CD4-positive, alpha-beta T cell (primary cell): ENCODE data around the gene FIBCD1. TPM values are rescaled to one million over a fixed set of nuclear protein-coding genes. Genes with fewer than 3 reads are reported as not detected.

Source experiments
- ATAC-seq: fragments of 200-7000 bp; cut with Tn5 transposase; one replicate; pipeline ENCODE4 v1.10.0; 2022; ENCODE audit warnings: mild to moderate bottlenecking; ENCODE audit not compliant: poor library complexity
- CTCF ChIA-PET: fragments of 350-600 bp; sonication (Branson Sonifier 250); formaldehyde crosslinking; loops from one replicate; lab custom pipeline; 2021; ENCODE audit warnings: antibody characterized with exemption, inconsistent platforms; lab: Charles Lee
- POLR2A ChIA-PET: fragments of 350-600 bp; sonication (Branson Sonifier 250); formaldehyde crosslinking; loops from one replicate; lab custom pipeline; 2021; ENCODE audit warnings: antibody characterized with exemption, inconsistent platforms; lab: Charles Lee
- DNase-seq, 14 experiments: peaks; one replicate each; pipeline ENCODE4 v3.0.0-alpha.2; 2013 to 2020; ENCODE audit warnings: mixed read lengths in 2 of 14
- H3K27ac ChIP-seq, 2 donors: one replicate each; pipeline versions ENCODE4 v1.5.1 to v1.7.0; 2013; ENCODE audit warnings: low read length in 2 of 2, low read depth in 1 of 2, mild to moderate bottlenecking in 1 of 2
- H3K27me3 ChIP-seq, 2 experiments: 1 replicate in 1 of 2; 2 replicates in 1 of 2; pipeline versions ENCODE4 v1.6.1 to v1.7.0; 2013; ENCODE audit warnings: low read length in 2 of 2, control low read depth in 1 of 2, mild to moderate bottlenecking in 1 of 2, moderate library complexity in 1 of 2; ENCODE audit not compliant: insufficient read depth in 2 of 2, control insufficient read depth in 1 of 2
- H3K36me3 ChIP-seq: one replicate; pipeline ENCODE4 v1.6.1; 2013; ENCODE audit warnings: low read length, control low read depth; ENCODE audit not compliant: insufficient read depth
- H3K4me1 ChIP-seq: one replicate; pipeline ENCODE4 v1.6.1; 2013; ENCODE audit warnings: low read length, control low read depth; ENCODE audit not compliant: insufficient read depth
- H3K4me3 ChIP-seq: one replicate; pipeline ENCODE4 v1.5.1; 2013; ENCODE audit warnings: mild to moderate bottlenecking, low read length, moderate library complexity
- H3K9me3 ChIP-seq, 2 experiments: 1 replicate in 1 of 2; 2 replicates in 1 of 2; pipeline versions ENCODE4 v1.6.1 to v1.7.0; 2013; ENCODE audit warnings: low read length in 2 of 2, mild to moderate bottlenecking in 2 of 2, control low read depth in 1 of 2, moderate library complexity in 1 of 2; ENCODE audit not compliant: control insufficient read depth in 1 of 2, insufficient read depth in 1 of 2
- H3K27ac Mint-ChIP-seq: one replicate; pipeline ENCODE4 v1.8.0; 2020; ENCODE audit warnings: mixed read lengths
- H3K27me3 Mint-ChIP-seq: one replicate; pipeline ENCODE4 v1.8.0; 2021; ENCODE audit warnings: mixed read lengths
- H3K36me3 Mint-ChIP-seq: one replicate; pipeline ENCODE4 v1.8.0; 2021; ENCODE audit warnings: low read depth, mixed read lengths
- H3K4me1 Mint-ChIP-seq: one replicate; pipeline ENCODE4 v1.8.0; 2021; ENCODE audit warnings: low read depth, mixed read lengths
- H3K4me3 Mint-ChIP-seq: one replicate; pipeline ENCODE4 v1.8.0; 2020; ENCODE audit warnings: mild to moderate bottlenecking, mixed read lengths
- H3K9me3 Mint-ChIP-seq: one replicate; pipeline ENCODE4 v1.8.0; 2020; ENCODE audit warnings: mixed read lengths
- intact Hi-C, 2 experiments: fragments of 100-400 bp; cut with DNase I in 1 of 2; cut with micrococcal nuclease in 1 of 2; formaldehyde crosslinking; loops; one replicate each; pipeline versions ENCODE4 v1.15.1 to v1.9.0; 2023 to 2025; cut with DNase I, micrococcal nuclease
- total RNA-seq, 174 experiments: library from RNA in 2 of 174; stranded (reverse) in 2 of 174; gene quantifications; one replicate each; pipeline ENCODE4 v1.2.3 and lab custom pipeline; 2021 to 2026
- TF ChIP-seq, protein P1 (sequence below): fragments of 200-600 bp; IDR thresholded peaks from one replicate; pipeline ENCODE4 v1.8.0; 2022; ENCODE audit warnings: antibody characterized with exemption, mild to moderate bottlenecking

Gene FIBCD1
- total RNA-seq, 2 experiments from 2014 or later = not detected

- Mint-ChIP-seq H3K4me1 (no peaks in the 10 kb centered on the region), H3K36me3 (no peaks in the 10 kb centered on the region), H3K27me3 (peaks cover 3% of the 10 kb centered on the region), H3K9me3 (no peaks in the 10 kb centered on the region), H3K27ac (no peak overlapping the region), H3K4me3 (no peak overlapping the region)
- POLR2A ChIA-PET = no interaction called here
- Histone ChIP-seq H3K9me3 (peaks cover 0 to 6% of the 10 kb centered on the region in 2 experiments), H3K27ac (no peak overlapping the region), H3K36me3 (no peaks in the 10 kb centered on the region), H3K27me3 (peaks cover 0 to 7% of the 10 kb centered on the region in 2 experiments), H3K4me1 (no peaks in the 10 kb centered on the region), H3K4me3 (no peak overlapping the region)
- TF ChIP-seq, protein P1, sequence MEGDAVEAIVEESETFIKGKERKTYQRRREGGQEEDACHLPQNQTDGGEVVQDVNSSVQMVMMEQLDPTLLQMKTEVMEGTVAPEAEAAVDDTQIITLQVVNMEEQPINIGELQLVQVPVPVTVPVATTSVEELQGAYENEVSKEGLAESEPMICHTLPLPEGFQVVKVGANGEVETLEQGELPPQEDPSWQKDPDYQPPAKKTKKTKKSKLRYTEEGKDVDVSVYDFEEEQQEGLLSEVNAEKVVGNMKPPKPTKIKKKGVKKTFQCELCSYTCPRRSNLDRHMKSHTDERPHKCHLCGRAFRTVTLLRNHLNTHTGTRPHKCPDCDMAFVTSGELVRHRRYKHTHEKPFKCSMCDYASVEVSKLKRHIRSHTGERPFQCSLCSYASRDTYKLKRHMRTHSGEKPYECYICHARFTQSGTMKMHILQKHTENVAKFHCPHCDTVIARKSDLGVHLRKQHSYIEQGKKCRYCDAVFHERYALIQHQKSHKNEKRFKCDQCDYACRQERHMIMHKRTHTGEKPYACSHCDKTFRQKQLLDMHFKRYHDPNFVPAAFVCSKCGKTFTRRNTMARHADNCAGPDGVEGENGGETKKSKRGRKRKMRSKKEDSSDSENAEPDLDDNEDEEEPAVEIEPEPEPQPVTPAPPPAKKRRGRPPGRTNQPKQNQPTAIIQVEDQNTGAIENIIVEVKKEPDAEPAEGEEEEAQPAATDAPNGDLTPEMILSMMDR = no peak
- no peak for ATAC-seq
- intact Hi-C loops = no loop called here
- DNase-seq = no peak
- CTCF ChIA-PET = no interaction called here
These were observed 35.6 kb downstream of the FIBCD1 start for GRCh38 chr9:130903194-130904069.

DNA sequence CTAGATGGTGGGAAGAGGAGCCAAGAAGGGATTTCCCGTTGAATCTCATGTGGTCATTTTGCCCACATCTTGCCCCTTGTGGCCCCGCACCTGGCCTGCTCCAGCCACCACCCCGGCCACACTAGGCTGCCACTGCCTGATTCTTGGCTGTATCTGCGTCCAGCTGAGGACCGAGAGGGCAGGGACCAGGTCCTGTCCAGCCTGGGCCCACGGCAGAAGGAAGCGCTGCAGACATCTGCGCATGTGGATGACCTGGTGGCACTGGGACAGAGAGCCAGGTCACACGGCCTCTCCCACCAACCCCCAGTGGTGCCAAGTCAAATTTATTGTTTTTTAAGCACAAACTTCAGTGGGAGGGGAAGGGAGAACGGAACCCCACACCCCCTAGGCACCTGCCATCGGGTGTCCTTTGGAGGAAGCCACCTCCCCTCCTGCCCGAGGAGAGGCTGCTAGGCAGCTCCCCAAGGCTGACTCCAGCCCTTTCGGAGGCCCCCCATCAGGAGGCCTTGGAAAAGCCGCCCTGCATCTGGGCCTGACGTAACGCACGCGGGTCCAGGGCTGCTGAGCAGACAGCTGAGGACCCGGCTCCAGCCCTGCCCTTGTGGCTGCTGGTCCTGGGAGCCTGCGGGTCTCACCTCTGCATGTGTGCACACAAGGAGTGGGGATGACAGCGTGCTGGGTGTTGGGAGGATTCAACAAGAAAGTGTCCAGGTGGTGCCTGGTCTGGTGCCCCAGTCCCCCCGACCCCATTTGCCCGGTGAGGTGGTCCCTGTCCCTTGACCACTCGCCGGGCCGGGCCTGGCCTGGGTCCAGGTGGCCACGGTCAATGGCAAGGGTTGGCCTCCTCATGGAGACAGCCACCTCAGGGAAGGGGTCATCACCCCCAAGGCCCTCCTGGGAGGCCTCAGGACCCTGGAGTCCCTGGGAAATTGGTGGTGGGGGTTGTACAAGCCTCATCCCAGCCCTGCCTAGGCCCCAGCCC lies 36.6 kb downstream of the FIBCD1 start:
- no peaks in the 10 kb centered on the region for H3K9me3 Mint-ChIP-seq
- no peaks in the 10 kb centered on the region for H3K4me1 Mint-ChIP-seq
- DNase-seq = no peak
- ATAC-seq = no peak
- TF ChIP-seq, protein P1 = no peak
- Histone ChIP-seq H3K36me3 (no peaks in the 10 kb centered on the region), H3K4me3 (no peak overlapping the region), H3K27me3 (peaks cover 0 to 7% of the 10 kb centered on the region in 2 experiments), H3K4me1 (no peaks in the 10 kb centered on the region), H3K9me3 (peaks cover 0 to 6% of the 10 kb centered on the region in 2 experiments), H3K27ac (no peak overlapping the region)
- CTCF ChIA-PET = no interaction called here
- intact Hi-C loops = no loop called here
- no peak overlapping the region for H3K4me3 Mint-ChIP-seq
- POLR2A ChIA-PET = no interaction called here
- no peaks in the 10 kb centered on the region for H3K36me3 Mint-ChIP-seq
- H3K27me3 Mint-ChIP-seq = peaks cover 3% of the 10 kb centered on the region
- no peak overlapping the region for H3K27ac Mint-ChIP-seq

GRCh38 chr9:130901498-130902203 lies 37.4 kb downstream of the FIBCD1 start:
- Histone ChIP-seq H3K4me3 (no peak overlapping the region), H3K9me3 (peaks cover 0 to 6% of the 10 kb centered on the region in 2 experiments), H3K4me1 (no peaks in the 10 kb centered on the region), H3K27ac (no peak overlapping the region), H3K27me3 (peaks cover 0 to 7% of the 10 kb centered on the region in 2 experiments), H3K36me3 (no peaks in the 10 kb centered on the region)
- Mint-ChIP-seq H3K9me3 (no peaks in the 10 kb centered on the region), H3K4me1 (no peaks in the 10 kb centered on the region), H3K4me3 (no peak overlapping the region), H3K27me3 (no peaks in the 10 kb centered on the region), H3K27ac (no peak overlapping the region), H3K36me3 (no peaks in the 10 kb centered on the region)
- ATAC-seq (no peak), DNase-seq (no peak)
- ChIA-PET POLR2A (no interaction called here), CTCF (no interaction called here)
- TF ChIP-seq, protein P1 = no peak
- intact Hi-C loops = no loop called here
